Upper lobe of left lung (tissue), 4 donors: ENCODE results near the gene ASIC3.

Experiments
- CTCF ChIP-seq, 6 experiments: fragments of 450-650 bp in 4 of 6; fragments of 200-600 bp in 2 of 6; sonication (generic) in 2 of 6; IDR thresholded peaks; one replicate each; pipeline ENCODE4 v1.5.1; 2016 to 2019; ENCODE audit warnings: antibody characterized with exemption in 6 of 6
- POLR2A ChIP-seq, 4 donors: fragments of 450-650 bp; IDR thresholded peaks; one replicate each; pipeline ENCODE4 v1.5.1; 2016 to 2017; ENCODE audit warnings: antibody characterized with exemption in 4 of 4, mild to moderate bottlenecking in 2 of 4
- POLR2AphosphoS5 ChIP-seq, 2 donors: sonication (generic); formaldehyde crosslinking; IDR thresholded peaks; one replicate each; pipeline ENCODE4 v1.5.1; 2017; ENCODE audit warnings: antibody characterized with exemption in 2 of 2

GRCh38 chr7:151059367-151060112 is 11.2 kb downstream of the ASIC3 start, which contains the start of gene SLC4A2:
- TF ChIP-seq CTCF (IDR thresholded peaks at IDR 0.05): peak; percentile 30 to 64 (median 56)
- peak in 1 of 4 donors; percentile 76 for TF ChIP-seq POLR2A (IDR thresholded peaks at IDR 0.05)
- peak; percentile 23 to 56 for TF ChIP-seq POLR2AphosphoS5 (IDR thresholded peaks at IDR 0.05)
